GM23248 (cell line): ENCODE results near the gene CNTN4. TPM values are rescaled to one million over a fixed set of nuclear protein-coding genes. Genes with fewer than 3 reads are reported as not detected.

Experiments
- DNase-seq: peaks from one replicate; pipeline ENCODE4 v3.0.0-alpha.2; 2015
- H2AFZ ChIP-seq: fragments of 200-600 bp; sonication (generic); 2 replicates; pipeline ENCODE4 v1.6.1; 2016; ENCODE audit warnings: antibody characterized with exemption
- H3F3A ChIP-seq: fragments of 200-600 bp; sonication (generic); 2 replicates; pipeline ENCODE4 v1.6.1; 2016; ENCODE audit warnings: mild to moderate bottlenecking, antibody characterized with exemption, mixed run types; ENCODE audit not compliant: insufficient read depth
- H3K27ac ChIP-seq: fragments of 200-600 bp; sonication (generic); 2 replicates; pipeline ENCODE4 v1.5.1; 2016; ENCODE audit warnings: mild to moderate bottlenecking
- H3K27me3 ChIP-seq: fragments of 200-600 bp; sonication (generic); replicated peaks from 2 replicates; pipeline ENCODE4 v1.6.1; 2016; ENCODE audit warnings: mild to moderate bottlenecking; ENCODE audit not compliant: insufficient read depth
- H3K36me3 ChIP-seq: fragments of 200-600 bp; sonication (generic); 2 replicates; pipeline ENCODE4 v1.6.1; 2016; ENCODE audit warnings: low read depth, mild to moderate bottlenecking
- H3K4me1 ChIP-seq: fragments of 200-600 bp; sonication (generic); 2 replicates; pipeline ENCODE4 v1.6.1; 2016; ENCODE audit warnings: mild to moderate bottlenecking; ENCODE audit not compliant: insufficient read depth
- H3K4me2 ChIP-seq: fragments of 200-600 bp; sonication (generic); one replicate; pipeline ENCODE4 v1.6.1; 2016; ENCODE audit warnings: mild to moderate bottlenecking; ENCODE audit not compliant: unreplicated experiment
- H3K4me3 ChIP-seq: fragments of 200-600 bp; sonication (generic); 2 replicates; pipeline ENCODE4 v1.5.1; 2016; ENCODE audit warnings: mild to moderate bottlenecking
- H3K79me2 ChIP-seq: fragments of 200-600 bp; sonication (generic); 2 replicates; pipeline ENCODE4 v1.6.1; 2016; ENCODE audit warnings: mild to moderate bottlenecking; ENCODE audit not compliant: insufficient read depth
- H3K9ac ChIP-seq: fragments of 200-600 bp; sonication (generic); 2 replicates; pipeline ENCODE4 v1.6.1; 2016; ENCODE audit warnings: mild to moderate bottlenecking
- H3K9me2 ChIP-seq: fragments of 200-600 bp; sonication (generic); 2 replicates; pipeline ENCODE4 v1.6.1; 2016; ENCODE audit warnings: mixed run types, mild to moderate bottlenecking, moderate library complexity; ENCODE audit not compliant: insufficient read depth
- H3K9me3 ChIP-seq: fragments of 200-600 bp; sonication (generic); one replicate; pipeline ENCODE4 v1.6.1; 2017; ENCODE audit warnings: low read depth
- H4K20me1 ChIP-seq: fragments of 200-600 bp; sonication (generic); 2 replicates; pipeline ENCODE4 v1.6.0; 2016; ENCODE audit not compliant: insufficient read depth
- EZH2 ChIP-seq: fragments of 200-600 bp; sonication (generic); IDR thresholded peaks from 2 replicates; pipeline ENCODE4 v1.6.1; 2018; ENCODE audit warnings: antibody characterized with exemption, mild to moderate bottlenecking; ENCODE audit not compliant: insufficient read depth, poor library complexity, severe bottlenecking
- EZH2phosphoT487 ChIP-seq: fragments of 200-600 bp; sonication (generic); IDR thresholded peaks from 2 replicates; pipeline ENCODE4 v1.6.1; 2018; ENCODE audit warnings: antibody characterized with exemption, moderate library complexity, mild to moderate bottlenecking, low read depth; ENCODE audit not compliant: insufficient read depth
- WGBS, 2 experiments: methylation state at CpG; one replicate each; pipeline ENCODE4 v1.1.6; 2015 to 2017; ENCODE audit warnings: low lambda C conversion rate in 2 of 2, low coverage in 1 of 2; ENCODE audit errors: missing lambda C conversion rate in 2 of 2; 5-methylcytosine and 5-hydroxymethylcytosine counted together
- in situ Hi-C: fragments of 300-500 bp; cut with MboI; formaldehyde crosslinking; loops from 2 replicates; pipeline ENCODE4 v1.15.0; 2020
- polyA plus RNA-seq: library from polyadenylated mRNA; unstranded; fragments of >200 nt; fragmentation: Nextera tagmentation; extraction: Ambion mirVana; gene quantifications from 2 replicates; pipeline ENCODE4 v1.2.1, GENCODE V29; 2016
- total RNA-seq: library from RNA; depleted of rRNA; stranded (reverse); fragments of >200 nt; shearing (Covaris generic); gene quantifications from 2 replicates; pipeline ENCODE4 v1.2.3, GENCODE V29; 2014

The CNTN4 gene
- total and polyA plus RNA-seq, 2 experiments from 2014 or later, result not detected

GRCh38 chr3:2879023-2879422, 780.4 kb downstream of the CNTN4 start:
- H3K4me3 ChIP-seq, result no peak overlapping the region
- H3K36me3 ChIP-seq, result no peaks in the 10 kb centered on the region
- H3K27me3 ChIP-seq, result no peaks in the 10 kb centered on the region
- no peak overlapping the region for H3K27ac ChIP-seq
- no peaks in the 10 kb centered on the region for H3K9me3 ChIP-seq
- TF ChIP-seq EZH2 (no peak), EZH2phosphoT487 (no peak)
- no peaks in the 10 kb centered on the region for H3K9me2 ChIP-seq
- DNase-seq, result no peak
- WGBS, 2 experiments, result 38 to 50% methylated on average over 2 of the region's 2 CpGs
- no peaks in the 10 kb centered on the region for H3K4me1 ChIP-seq
- in situ Hi-C loops, result no loop called here
- H3K79me2 ChIP-seq, result no peaks in the 10 kb centered on the region
- no peak overlapping the region for H3K9ac ChIP-seq
- H3K4me2 ChIP-seq, result no peak overlapping the region
- no peaks in the 10 kb centered on the region for H3F3A ChIP-seq
- no peaks in the 10 kb centered on the region for H4K20me1 ChIP-seq
- H2AFZ ChIP-seq, result no peak overlapping the region

DNA sequence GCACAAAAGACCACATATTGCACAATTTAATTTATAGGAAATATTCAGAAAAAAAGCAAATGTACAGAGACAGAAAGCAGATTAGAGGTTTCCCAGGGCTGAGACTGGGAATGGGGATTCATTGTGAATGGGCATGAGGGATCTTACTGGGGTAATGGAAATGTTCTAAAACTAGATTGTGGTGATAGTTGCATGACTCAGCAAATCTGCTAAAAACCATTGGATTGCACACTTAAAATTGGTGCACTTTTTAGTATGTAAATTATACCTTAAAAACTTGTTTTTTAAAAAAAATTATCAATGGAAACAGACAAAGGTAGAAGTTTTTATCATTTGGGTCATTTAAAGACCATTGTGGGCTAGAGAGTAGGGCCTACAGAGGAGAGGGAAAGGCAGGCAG, 780.9 kb downstream of the CNTN4 start:
- no peaks in the 10 kb centered on the region for H4K20me1 ChIP-seq
- H3K4me1 ChIP-seq, result no peaks in the 10 kb centered on the region
- H3F3A ChIP-seq, result no peaks in the 10 kb centered on the region
- TF ChIP-seq EZH2 (no peak), EZH2phosphoT487 (no peak)
- H3K27me3 ChIP-seq, result no peaks in the 10 kb centered on the region
- no peaks in the 10 kb centered on the region for H3K9me3 ChIP-seq
- no peak overlapping the region for H3K4me2 ChIP-seq
- no peaks in the 10 kb centered on the region for H3K79me2 ChIP-seq
- H3K9ac ChIP-seq, result no peak overlapping the region
- no peak for DNase-seq
- in situ Hi-C loops, result no loop called here
- H3K27ac ChIP-seq, result no peak overlapping the region
- H3K9me2 ChIP-seq, result no peaks in the 10 kb centered on the region
- no peak overlapping the region for H2AFZ ChIP-seq
- no peaks in the 10 kb centered on the region for H3K36me3 ChIP-seq
- H3K4me3 ChIP-seq, result no peak overlapping the region

- Histone ChIP-seq H4K20me1 (no peaks in the 10 kb centered on the region), H3K9ac (no peak overlapping the region), H3K4me3 (no peak overlapping the region), H3F3A (no peaks in the 10 kb centered on the region), H3K36me3 (no peaks in the 10 kb centered on the region), H3K9me2 (no peaks in the 10 kb centered on the region), H3K27me3 (no peaks in the 10 kb centered on the region), H3K4me1 (no peaks in the 10 kb centered on the region), H3K4me2 (no peak overlapping the region), H2AFZ (no peak overlapping the region), H3K9me3 (no peaks in the 10 kb centered on the region), H3K79me2 (no peaks in the 10 kb centered on the region), H3K27ac (no peak overlapping the region)
- in situ Hi-C loops, result no loop called here
- WGBS, 2 experiments, result 47 to 48% methylated on average over 7 of the region's 7 CpGs
- TF ChIP-seq EZH2phosphoT487 (no peak), EZH2 (no peak)
- DNase-seq, result no peak
These were observed 781.6 kb downstream of the CNTN4 start for GRCh38 chr3:2880218-2880756.

DNA sequence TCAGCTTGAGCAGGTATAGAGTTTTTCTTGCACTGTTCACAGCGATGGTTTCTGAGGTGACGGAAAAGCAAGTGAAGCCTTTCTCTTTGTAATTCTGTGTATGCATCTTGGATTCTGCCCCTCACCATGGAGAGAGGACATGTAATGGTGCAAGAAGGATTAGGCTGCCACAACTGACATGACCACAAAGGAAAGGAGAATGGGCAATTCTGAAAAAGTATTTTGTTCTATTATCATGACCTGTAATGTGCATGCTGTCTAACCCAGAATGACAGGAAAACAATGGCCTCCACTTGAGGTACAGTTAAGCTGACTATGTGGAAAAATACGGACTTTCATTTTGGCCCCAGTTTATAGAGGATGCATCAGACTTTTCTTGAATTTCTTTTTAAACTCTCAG, 784.6 kb downstream of the CNTN4 start:
- no peaks in the 10 kb centered on the region for H3K27me3 ChIP-seq
- no peak overlapping the region for H3K9ac ChIP-seq
- DNase-seq, result no peak
- TF ChIP-seq EZH2 (no peak), EZH2phosphoT487 (no peak)
- H3K36me3 ChIP-seq, result no peaks in the 10 kb centered on the region
- no peaks in the 10 kb centered on the region for H3K9me3 ChIP-seq
- H3K9me2 ChIP-seq, result no peaks in the 10 kb centered on the region
- no peak overlapping the region for H3K4me2 ChIP-seq
- no peak overlapping the region for H3K4me3 ChIP-seq
- no peaks in the 10 kb centered on the region for H3K79me2 ChIP-seq
- H3K27ac ChIP-seq, result no peak overlapping the region
- WGBS, 2 experiments, result 53% methylated on average over 3 of the region's 3 CpGs
- H3F3A ChIP-seq, result no peaks in the 10 kb centered on the region
- in situ Hi-C loops, result no loop called here
- no peaks in the 10 kb centered on the region for H3K4me1 ChIP-seq
- no peaks in the 10 kb centered on the region for H4K20me1 ChIP-seq
- H2AFZ ChIP-seq, result no peak overlapping the region

- 14 to 17% methylated on average over 2 of the region's 2 CpGs for WGBS, 2 experiments
- in situ Hi-C loops, result no loop called here
These were observed 789.9 kb downstream of the CNTN4 start for GRCh38 chr3:2888592-2888991.

More at GRCh38 chr3:2888592-2888991, 789.9 kb downstream of the CNTN4 start:
- Histone ChIP-seq H3K9me2 (no peaks in the 10 kb centered on the region), H3K36me3 (no peaks in the 10 kb centered on the region), H3F3A (no peaks in the 10 kb centered on the region), H3K4me3 (no peak overlapping the region), H2AFZ (no peak overlapping the region), H3K9ac (no peak overlapping the region), H3K79me2 (no peaks in the 10 kb centered on the region), H4K20me1 (no peaks in the 10 kb centered on the region), H3K4me2 (no peak overlapping the region), H3K4me1 (no peaks in the 10 kb centered on the region), H3K9me3 (no peaks in the 10 kb centered on the region), H3K27me3 (no peaks in the 10 kb centered on the region), H3K27ac (no peak overlapping the region)
- TF ChIP-seq EZH2phosphoT487, result no peak
- no peak for TF ChIP-seq EZH2
- no peak for DNase-seq
